SU-DHL-6 (cell line): Measurements from ENCODE around the gene SORL1.

Experiments used
- H2AFZ ChIP-seq: fragments of 200-600 bp; sonication (generic); 2 replicates; pipeline ENCODE4 v1.6.1; 2014; ENCODE audit warnings: low read depth, mild to moderate bottlenecking, moderate library complexity, mixed read lengths, antibody characterized with exemption, low read length; ENCODE audit not compliant: severe bottlenecking
- H3F3A ChIP-seq: fragments of 200-600 bp; shearing (Covaris generic); 2 replicates; pipeline ENCODE4 v1.6.0; 2016; ENCODE audit warnings: antibody characterized with exemption, mild to moderate bottlenecking; ENCODE audit not compliant: insufficient read depth
- H3K27ac ChIP-seq: fragments of 200-600 bp; sonication (generic); 2 replicates; pipeline ENCODE4 v1.5.1; 2016; ENCODE audit warnings: low read depth, mild to moderate bottlenecking, low read length, moderate library complexity, mixed read lengths
- H3K27me3 ChIP-seq: fragments of 200-600 bp; sonication (generic), shearing (Covaris generic); 2 replicates; pipeline ENCODE4 v1.6.0; 2014; ENCODE audit warnings: mild to moderate bottlenecking, low read length
- H3K36me3 ChIP-seq: fragments of 200-600 bp; sonication (generic); 2 replicates; pipeline ENCODE4 v1.6.1; 2014; ENCODE audit warnings: mild to moderate bottlenecking, low read length, mixed read lengths
- H3K4me2 ChIP-seq: fragments of 300-600, 200-600 bp; shearing (Covaris generic), sonication (generic); 2 replicates; pipeline ENCODE4 v1.6.0; 2014; ENCODE audit warnings: low read length, low read depth, mild to moderate bottlenecking; ENCODE audit not compliant: poor library complexity, severe bottlenecking
- H3K4me3 ChIP-seq: fragments of 200-600 bp; sonication (generic); 2 replicates; pipeline ENCODE4 v1.5.1; 2014; ENCODE audit warnings: antibody characterized with exemption, low read length, mild to moderate bottlenecking, mixed read lengths; ENCODE audit not compliant: insufficient read depth, poor library complexity, severe bottlenecking
- H3K79me2 ChIP-seq: fragments of 200-600 bp; sonication (generic); 2 replicates; pipeline ENCODE4 v1.6.1; 2014; ENCODE audit warnings: mild to moderate bottlenecking, low read length, moderate library complexity; ENCODE audit not compliant: insufficient read depth
- H3K9ac ChIP-seq: fragments of 200-600 bp; sonication (generic); 2 replicates; pipeline ENCODE4 v1.7.0; 2014; ENCODE audit warnings: mild to moderate bottlenecking, low read length
- H3K9me2 ChIP-seq: fragments of 200-600 bp; sonication (generic); replicated peaks from 2 replicates; pipeline ENCODE4 v1.6.1; 2014; ENCODE audit warnings: low read length; ENCODE audit not compliant: insufficient read depth
- H3K9me3 ChIP-seq: fragments of 200-600 bp; sonication (generic); 2 replicates; pipeline ENCODE4 v1.6.1; 2014; ENCODE audit warnings: low read length, mixed read lengths; ENCODE audit not compliant: insufficient read depth
- H4K20me1 ChIP-seq: fragments of 200-600 bp; sonication (generic); 2 replicates; pipeline ENCODE4 v1.6.1; 2014; ENCODE audit warnings: low read depth, mild to moderate bottlenecking, antibody characterized with exemption, low read length, moderate library complexity, mixed read lengths
- CTCF ChIP-seq: fragments of 200-600 bp; sonication (generic); IDR thresholded peaks from one replicate; pipeline ENCODE4 v1.5.1; 2017; ENCODE audit warnings: antibody characterized with exemption, mild to moderate bottlenecking, low read length, moderate library complexity; ENCODE audit not compliant: insufficient read depth, poor library complexity, severe bottlenecking
- EZH2phosphoT487 ChIP-seq: fragments of 200-600 bp; sonication (generic), shearing (Covaris generic); conservative IDR thresholded peaks from 2 replicates; pipeline ENCODE4 v1.6.1; 2018; ENCODE audit warnings: mild to moderate bottlenecking, antibody characterized with exemption, low read length, moderate library complexity, mixed read lengths

The SORL1 gene

DNA sequence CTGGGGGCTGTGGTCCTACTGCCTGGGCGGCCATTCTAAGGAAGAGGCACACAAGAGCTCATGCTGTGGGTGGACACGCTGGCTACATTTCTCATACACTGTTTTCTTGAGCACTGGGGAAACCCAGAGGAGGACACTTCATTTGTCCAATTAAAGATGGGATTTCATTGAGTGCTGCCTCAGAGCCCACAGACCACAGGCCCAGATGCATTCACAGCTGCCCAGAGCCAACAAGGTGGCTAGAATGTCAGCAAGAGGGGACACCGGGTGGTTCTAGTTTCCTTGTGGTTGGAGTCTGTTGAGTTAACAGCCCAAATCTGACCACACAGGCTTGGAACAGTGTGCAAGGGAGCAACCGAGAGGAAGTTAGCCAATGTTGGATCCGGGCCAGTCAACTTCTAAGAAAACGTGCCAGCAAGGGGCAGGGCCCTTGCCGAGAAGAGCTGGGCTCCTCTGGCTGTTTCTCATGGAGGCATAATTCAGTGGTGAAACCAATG lies 35.0 kb upstream of the SORL1 start:
- Histone ChIP-seq H3K9me3 (no peaks in the 10 kb centered on the region), H3K9ac (no peak overlapping the region), H3K79me2 (no peaks in the 10 kb centered on the region), H3F3A (peaks cover 24% of the 10 kb centered on the region), H3K36me3 (no peaks in the 10 kb centered on the region), H3K4me3 (no peak overlapping the region), H3K9me2 (no peaks in the 10 kb centered on the region), H3K4me2 (no peak overlapping the region), H3K27ac (no peak overlapping the region), H4K20me1 (no peaks in the 10 kb centered on the region), H2AFZ (peak overlapping the region; percentile 31), H3K27me3 (no peaks in the 10 kb centered on the region)
- no peak for TF ChIP-seq CTCF
- TF ChIP-seq EZH2phosphoT487, result no peak

- Histone ChIP-seq H3K79me2 (no peaks in the 10 kb centered on the region), H3K27ac (no peak overlapping the region), H3K4me2 (no peak overlapping the region), H2AFZ (no peak overlapping the region), H3K36me3 (no peaks in the 10 kb centered on the region), H3K27me3 (no peaks in the 10 kb centered on the region), H3K4me3 (no peak overlapping the region), H3K9me2 (no peaks in the 10 kb centered on the region), H3K9me3 (no peaks in the 10 kb centered on the region), H3F3A (peaks cover 29% of the 10 kb centered on the region), H3K9ac (no peak overlapping the region), H4K20me1 (no peaks in the 10 kb centered on the region)
- TF ChIP-seq CTCF, result no peak
Measured at GRCh38 chr11:121417607-121418006, 34.5 kb upstream of the SORL1 start.

GRCh38 chr11:121418625-121419114 lies 33.4 kb upstream of the SORL1 start:
- peak overlapping the region; percentile 40 for H3K27ac ChIP-seq

More at GRCh38 chr11:121418625-121419114, 33.4 kb upstream of the SORL1 start:
- H3K4me2 ChIP-seq, result peak overlapping the region; percentile 30
- TF ChIP-seq CTCF (no peak), EZH2phosphoT487 (no peak)
- no peaks in the 10 kb centered on the region for H3K36me3 ChIP-seq
- no peaks in the 10 kb centered on the region for H3K9me3 ChIP-seq
- H3K9me2 ChIP-seq, result no peaks in the 10 kb centered on the region
- no peaks in the 10 kb centered on the region for H4K20me1 ChIP-seq
- no peaks in the 10 kb centered on the region for H3K79me2 ChIP-seq
- H3K4me3 ChIP-seq, result no peak overlapping the region
- H3K9ac ChIP-seq, result no peak overlapping the region; the same call in 1 of the 2 replicates
- H2AFZ ChIP-seq, result no peak overlapping the region
- peaks cover 36% of the 10 kb centered on the region for H3F3A ChIP-seq
- H3K27me3 ChIP-seq, result no peaks in the 10 kb centered on the region
